ENCODE measurements around the gene COL12A1.

COL12A1 gene

DNA sequence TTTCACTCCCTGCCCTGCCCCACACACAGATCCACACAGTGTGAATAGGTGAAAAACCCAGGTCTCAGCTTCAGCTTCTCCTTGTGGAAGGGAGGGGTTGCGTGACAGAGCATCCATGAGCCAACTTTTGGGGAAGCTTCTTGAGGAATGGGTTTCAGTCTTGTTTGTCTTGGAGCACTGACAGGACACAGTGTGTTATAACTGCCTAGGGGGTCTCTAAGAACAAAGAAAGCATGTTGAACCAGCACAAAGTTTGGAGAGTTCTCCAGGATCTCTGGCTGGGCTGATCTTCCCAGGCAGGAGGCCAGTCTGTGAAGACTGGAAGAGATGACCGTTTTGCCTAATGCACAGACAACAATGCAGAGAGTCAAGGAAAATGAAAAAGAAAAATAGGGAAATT, 164.5 kb downstream of the COL12A1 start:
- DNase-seq (ENCODE audit: low read depth, low spot score), result no peak
